HUES48 (cell line): ENCODE measurements around the gene PARK7.
"Not testable (repeated sequence)": the region's sequence is repeated elsewhere in the genome, so short reads cannot be mapped to it uniquely, and the experiment has no call there.

ENCODE experiments used
- H3K27ac ChIP-seq: one replicate; pipeline ENCODE4 v1.7.0; 2013; ENCODE audit warnings: low read depth, low read length, inconsistent platforms
- H3K27me3 ChIP-seq: 2 replicates; pipeline ENCODE4 v1.6.1; 2013; ENCODE audit warnings: mild to moderate bottlenecking, low read length; ENCODE audit not compliant: control insufficient read depth, insufficient read depth
- H3K36me3 ChIP-seq: 2 replicates; pipeline ENCODE4 v1.6.1; 2013; ENCODE audit warnings: low read length; ENCODE audit not compliant: control insufficient read depth, insufficient read depth
- H3K4me1 ChIP-seq: 2 replicates; pipeline ENCODE4 v1.6.1; 2013; ENCODE audit warnings: mild to moderate bottlenecking, low read length; ENCODE audit not compliant: control insufficient read depth, insufficient read depth
- H3K4me3 ChIP-seq: 2 replicates; pipeline ENCODE4 v1.5.1; 2013; ENCODE audit warnings: mild to moderate bottlenecking, low read depth, low read length
- H3K9ac ChIP-seq: 2 replicates; pipeline ENCODE4 v1.6.1; 2013; ENCODE audit warnings: mild to moderate bottlenecking, low read depth, low read length, moderate library complexity
- H3K9me3 ChIP-seq: 2 replicates; pipeline ENCODE4 v1.6.1; 2013; ENCODE audit warnings: low read length; ENCODE audit not compliant: control insufficient read depth, insufficient read depth

PARK7 gene

GRCh38 chr1:7961216-7962013 is at the start of gene PARK7:
Gene PARK7, plus strand, starts transcription at chr1:7961711. Its CDS starts 1,075 bp downstream, at chr1:7962786.
- Histone ChIP-seq H3K9ac (peak within 1 kb of the TSS; percentile 77), H3K9me3 (no peaks in the 10 kb centered on the region), H3K27ac (peak within 1 kb of the TSS; percentile 84), H3K4me1 (peaks cover 5% of the 10 kb centered on the region; the same call in 1 of the 2 replicates), H3K4me3 (peak within 1 kb of the TSS; percentile 92), H3K36me3 (peaks cover 37% of the 10 kb centered on the region), H3K27me3 (no peaks in the 10 kb centered on the region)

DNA sequence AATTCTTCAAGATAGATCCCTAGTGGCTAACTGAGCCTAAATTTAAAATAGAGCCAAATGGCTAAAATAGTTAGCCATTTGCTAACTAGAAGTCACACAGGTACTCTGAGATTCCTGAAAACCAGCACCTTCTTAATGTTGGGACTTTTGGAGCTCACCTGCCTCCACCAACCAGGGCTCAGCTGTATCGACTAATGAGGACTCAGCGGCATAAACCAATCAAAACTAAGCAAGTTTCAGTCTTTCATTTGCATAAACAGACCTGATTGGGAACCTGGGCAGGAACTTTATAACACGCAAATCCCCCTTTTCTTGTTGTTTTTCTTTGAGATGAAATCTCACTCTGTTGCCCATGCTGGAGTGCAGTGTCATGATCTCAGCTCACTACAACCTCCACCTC is 49.4 kb upstream of the PARK7 start:
- Histone ChIP-seq H3K9me3 (no peaks in the 10 kb centered on the region), H3K27ac (no peak overlapping the region), H3K4me3 (no peak overlapping the region), H3K27me3 (no peaks in the 10 kb centered on the region), H3K4me1 (0 out of 2 replicates have a peak, but pooled peaks cover 3% of the 10 kb centered on the region), H3K36me3 (no peaks in the 10 kb centered on the region), H3K9ac (no peak overlapping the region)

GRCh38 chr1:7912743-7913557 is 48.6 kb upstream of the PARK7 start:
- Histone ChIP-seq H3K27ac (no peak overlapping the region), H3K4me3 (no peak overlapping the region), H3K4me1 (0 out of 2 replicates have a peak, but pooled peaks cover 3% of the 10 kb centered on the region), H3K36me3 (no peaks in the 10 kb centered on the region), H3K9me3 (no peaks in the 10 kb centered on the region), H3K27me3 (no peaks in the 10 kb centered on the region), H3K9ac (no peak overlapping the region)

GRCh38 chr1:7915826-7916500 is 45.5 kb upstream of the PARK7 start:
- Histone ChIP-seq H3K27ac (no peak overlapping the region), H3K4me3 (no peak overlapping the region), H3K27me3 (no peaks in the 10 kb centered on the region), H3K9ac (no peak overlapping the region), H3K9me3 (no peaks in the 10 kb centered on the region), H3K4me1 (0 out of 2 replicates have a peak, but pooled peaks cover 3% of the 10 kb centered on the region), H3K36me3 (no peaks in the 10 kb centered on the region)

GRCh38 chr1:7916501-7916830 is 45.0 kb upstream of the PARK7 start:
- no peak overlapping the region for H3K27ac ChIP-seq
- H3K36me3 ChIP-seq: no peaks in the 10 kb centered on the region
- no peak overlapping the region for H3K4me3 ChIP-seq
- H3K9me3 ChIP-seq: no peaks in the 10 kb centered on the region
- H3K4me1 ChIP-seq: 0 out of 2 replicates have a peak, but pooled peaks cover 3% of the 10 kb centered on the region
- H3K9ac ChIP-seq: no peak overlapping the region
- no peaks in the 10 kb centered on the region for H3K27me3 ChIP-seq

- H3K9me3 ChIP-seq, H3K9ac ChIP-seq, H3K4me3 ChIP-seq, H3K27ac ChIP-seq, H3K36me3 ChIP-seq, H3K27me3 ChIP-seq, H3K4me1 ChIP-seq: not testable (repeated sequence)
Measured at GRCh38 chr1:7917971-7918370, 43.5 kb upstream of the PARK7 start.

DNA sequence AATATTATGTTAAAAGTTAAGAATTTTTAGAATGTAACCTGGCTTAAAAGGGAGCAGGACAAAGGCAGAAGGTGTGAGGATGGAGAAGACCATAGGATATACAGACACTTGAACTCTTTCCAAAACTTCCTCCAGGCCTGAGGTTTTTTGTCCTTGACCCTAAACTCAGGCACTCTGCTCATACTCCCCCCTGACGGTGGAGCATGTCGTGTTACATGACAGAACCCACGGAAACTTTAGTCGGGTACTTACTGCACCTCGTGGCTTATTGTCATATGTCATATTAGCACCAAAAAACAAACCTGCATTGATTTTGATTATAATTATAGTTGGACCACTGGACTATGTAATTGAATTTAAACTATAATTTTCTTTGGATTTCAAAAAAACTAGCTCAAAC is 41.6 kb upstream of the PARK7 start:
- H3K4me1 ChIP-seq: no peaks in the 10 kb centered on the region
- no peak overlapping the region for H3K9ac ChIP-seq

DNA sequence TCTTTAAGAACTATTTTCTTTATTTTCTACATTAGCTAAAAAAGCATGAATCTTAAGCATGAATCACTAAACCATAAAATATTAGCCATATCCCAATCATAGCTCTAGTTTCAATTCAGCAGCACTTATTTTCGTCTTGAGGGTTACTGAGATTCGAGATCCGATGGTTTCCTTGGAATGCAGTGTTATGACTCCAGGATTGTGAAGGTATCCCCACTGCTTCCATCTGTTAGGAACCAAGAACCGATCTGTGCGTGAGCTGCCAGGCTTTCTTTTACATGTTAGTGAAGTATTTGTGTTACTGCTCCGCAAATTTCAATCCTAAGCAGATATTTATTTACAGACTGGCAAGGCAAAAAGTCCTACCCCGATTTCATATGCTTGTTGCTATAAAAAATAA is 39.7 kb upstream of the PARK7 start:
- H3K27me3 ChIP-seq: no peaks in the 10 kb centered on the region
- H3K4me1 ChIP-seq: no peaks in the 10 kb centered on the region
- no peak overlapping the region for H3K9ac ChIP-seq
- H3K4me3 ChIP-seq: no peak overlapping the region
- H3K9me3 ChIP-seq: no peaks in the 10 kb centered on the region
- no peak overlapping the region for H3K27ac ChIP-seq
- no peaks in the 10 kb centered on the region for H3K36me3 ChIP-seq

More for the DNA sequence above, 41.6 kb upstream of the PARK7 start:
- no peak overlapping the region for H3K27ac ChIP-seq
- H3K36me3 ChIP-seq: no peaks in the 10 kb centered on the region
- H3K27me3 ChIP-seq: no peaks in the 10 kb centered on the region
- H3K4me3 ChIP-seq: no peak overlapping the region
- H3K9me3 ChIP-seq: no peaks in the 10 kb centered on the region

- no peak overlapping the region for H3K27ac ChIP-seq
Measured at GRCh38 chr1:7922301-7922700, 39.2 kb upstream of the PARK7 start.

GRCh38 chr1:7927061-7927460 is 34.5 kb upstream of the PARK7 start:
- H3K27me3 ChIP-seq, H3K4me3 ChIP-seq, H3K4me1 ChIP-seq, H3K9ac ChIP-seq, H3K27ac ChIP-seq, H3K36me3 ChIP-seq, H3K9me3 ChIP-seq: not testable (repeated sequence)

More at GRCh38 chr1:7922301-7922700, 39.2 kb upstream of the PARK7 start:
- no peaks in the 10 kb centered on the region for H3K9me3 ChIP-seq
- no peak overlapping the region for H3K9ac ChIP-seq
- no peaks in the 10 kb centered on the region for H3K4me1 ChIP-seq
- H3K27me3 ChIP-seq: no peaks in the 10 kb centered on the region
- H3K36me3 ChIP-seq: no peaks in the 10 kb centered on the region
- no peak overlapping the region for H3K4me3 ChIP-seq

DNA sequence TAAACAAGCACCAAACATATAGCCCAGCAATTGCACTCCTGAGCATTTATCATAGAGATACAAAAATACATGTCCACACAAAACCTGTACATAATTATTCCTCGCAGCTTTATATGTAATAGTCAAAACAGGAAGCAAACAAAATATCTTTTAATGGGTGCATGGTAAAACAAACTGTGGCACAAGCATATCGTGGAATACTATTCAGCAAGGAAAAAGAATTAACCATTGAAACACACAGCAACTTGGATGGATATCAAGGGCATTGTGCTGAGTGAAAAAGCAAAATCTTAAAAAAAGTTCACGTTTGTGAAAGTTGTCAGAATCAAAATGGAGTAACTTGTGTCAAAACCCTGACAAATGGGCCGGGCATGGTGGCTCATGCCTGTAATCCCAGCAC is 33.3 kb upstream of the PARK7 start:
- Histone ChIP-seq H3K4me1 (no peaks in the 10 kb centered on the region), H3K27me3 (no peaks in the 10 kb centered on the region), H3K9ac (no peak overlapping the region), H3K27ac (no peak overlapping the region), H3K36me3 (no peaks in the 10 kb centered on the region), H3K4me3 (no peak overlapping the region), H3K9me3 (no peaks in the 10 kb centered on the region)
